Upper lobe of right lung (tissue), 1 donor: Measurements from ENCODE around the gene PDE7B. TPM values are rescaled to one million over a fixed set of nuclear protein-coding genes. Genes with fewer than 3 reads are reported as not detected.
A peak's percentile ranks its signal among the peaks of the same experiment; 100 is the strongest.

Experiments
- ATAC-seq: fragments of 200-7000 bp; cut with Tn5 transposase; one replicate; pipeline ENCODE4 v1.9.1; 2020; ENCODE audit warnings: mild to moderate bottlenecking, moderate library complexity
- DNase-seq: peaks from one replicate; pipeline ENCODE4 v3.0.0-alpha.2; 2020
- H3K27ac ChIP-seq: fragments of 200-600 bp; one replicate; pipeline ENCODE4 v1.8.0; 2022
- H3K27me3 ChIP-seq: fragments of 200-600 bp; one replicate; pipeline ENCODE4 v1.8.0; 2022; ENCODE audit warnings: mild to moderate bottlenecking
- H3K36me3 ChIP-seq: fragments of 200-600 bp; one replicate; pipeline ENCODE4 v1.8.0; 2022
- H3K4me1 ChIP-seq: fragments of 200-600 bp; one replicate; pipeline ENCODE4 v1.8.0; 2022
- H3K4me3 ChIP-seq: fragments of 200-600 bp; one replicate; pipeline ENCODE4 v1.8.0; 2022; ENCODE audit warnings: mild to moderate bottlenecking
- H3K9me3 ChIP-seq: fragments of 200-600 bp; one replicate; pipeline ENCODE4 v1.8.0; 2022
- intact Hi-C: fragments of 100-400 bp; cut with DNase I; formaldehyde crosslinking; loops from one replicate; pipeline ENCODE4 v1.11.0; 2022
- total RNA-seq: library from RNA; stranded (reverse); fragmentation: NEBNext Ultra II Directional; extraction: Animal tissue kit (Norgen Biotek cat#: 25700); gene quantifications from one replicate; pipeline ENCODE4 v1.2.1, GENCODE V29; 2021
- TF ChIP-seq, protein P1 (sequence below): fragments of 200-600 bp; IDR thresholded peaks from one replicate; pipeline ENCODE4 v1.8.0; 2022; ENCODE audit warnings: antibody characterized with exemption
- donor health status: DM: no; HTN: yes; CAD: no; lungs with severe emphysema.

Gene PDE7B
- total RNA-seq, 1 donor from 2014 or later = 4.2 TPM

DNA sequence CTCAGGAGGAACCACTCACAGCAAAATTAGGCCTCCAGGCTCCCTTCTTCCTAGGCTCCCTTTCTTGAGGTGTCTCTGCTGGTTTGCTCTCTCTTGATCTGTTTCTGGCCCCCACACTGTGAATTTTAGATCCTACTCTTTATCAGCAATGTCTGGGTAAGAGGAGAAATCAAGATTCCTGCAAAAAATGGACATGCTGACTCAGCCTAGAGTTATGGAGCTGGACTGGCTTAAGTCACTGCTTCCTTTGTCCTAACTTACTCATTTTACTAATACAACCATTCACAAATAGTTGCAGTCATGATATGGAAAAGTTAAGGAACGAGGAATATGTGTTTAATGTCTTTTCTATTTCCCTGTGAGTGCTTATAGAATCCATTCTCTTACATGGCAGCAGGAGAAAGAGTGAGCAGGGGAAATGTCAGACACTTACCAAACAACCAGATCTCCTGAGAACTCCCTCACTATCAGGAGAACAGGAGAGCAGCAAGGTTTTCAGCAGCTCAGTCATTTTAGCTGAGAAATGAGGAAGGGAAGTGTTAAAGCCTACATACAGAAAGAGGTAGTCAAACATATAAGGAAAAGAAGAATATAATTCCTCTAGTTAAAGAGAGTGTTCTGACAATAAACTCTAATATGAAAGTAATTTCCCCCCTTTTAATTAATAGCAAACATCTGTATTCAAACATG is 160.8 kb downstream of the PDE7B start:
- Histone ChIP-seq H3K27ac (no peak overlapping the region), H3K36me3 (no peaks in the 10 kb centered on the region), H3K9me3 (no peaks in the 10 kb centered on the region), H3K4me3 (no peak overlapping the region), H3K27me3 (no peaks in the 10 kb centered on the region), H3K4me1 (no peaks in the 10 kb centered on the region)
- ATAC-seq (no peak), DNase-seq (no peak)
- intact Hi-C loops = no loop called here
- TF ChIP-seq, protein P1, sequence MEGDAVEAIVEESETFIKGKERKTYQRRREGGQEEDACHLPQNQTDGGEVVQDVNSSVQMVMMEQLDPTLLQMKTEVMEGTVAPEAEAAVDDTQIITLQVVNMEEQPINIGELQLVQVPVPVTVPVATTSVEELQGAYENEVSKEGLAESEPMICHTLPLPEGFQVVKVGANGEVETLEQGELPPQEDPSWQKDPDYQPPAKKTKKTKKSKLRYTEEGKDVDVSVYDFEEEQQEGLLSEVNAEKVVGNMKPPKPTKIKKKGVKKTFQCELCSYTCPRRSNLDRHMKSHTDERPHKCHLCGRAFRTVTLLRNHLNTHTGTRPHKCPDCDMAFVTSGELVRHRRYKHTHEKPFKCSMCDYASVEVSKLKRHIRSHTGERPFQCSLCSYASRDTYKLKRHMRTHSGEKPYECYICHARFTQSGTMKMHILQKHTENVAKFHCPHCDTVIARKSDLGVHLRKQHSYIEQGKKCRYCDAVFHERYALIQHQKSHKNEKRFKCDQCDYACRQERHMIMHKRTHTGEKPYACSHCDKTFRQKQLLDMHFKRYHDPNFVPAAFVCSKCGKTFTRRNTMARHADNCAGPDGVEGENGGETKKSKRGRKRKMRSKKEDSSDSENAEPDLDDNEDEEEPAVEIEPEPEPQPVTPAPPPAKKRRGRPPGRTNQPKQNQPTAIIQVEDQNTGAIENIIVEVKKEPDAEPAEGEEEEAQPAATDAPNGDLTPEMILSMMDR = no peak

GRCh38 chr6:136012943-136013342 is 161.4 kb downstream of the PDE7B start:
- Histone ChIP-seq H3K36me3 (no peaks in the 10 kb centered on the region), H3K9me3 (no peaks in the 10 kb centered on the region), H3K4me3 (no peak overlapping the region), H3K27me3 (no peaks in the 10 kb centered on the region), H3K27ac (no peak overlapping the region), H3K4me1 (no peaks in the 10 kb centered on the region)
- ATAC-seq = no peak
- TF ChIP-seq, protein P1 = no peak
- DNase-seq = no peak
- intact Hi-C loops = no loop called here

GRCh38 chr6:136014454-136015437 is 163.2 kb downstream of the PDE7B start:
- no peak overlapping the region for H3K27ac ChIP-seq

DNA sequence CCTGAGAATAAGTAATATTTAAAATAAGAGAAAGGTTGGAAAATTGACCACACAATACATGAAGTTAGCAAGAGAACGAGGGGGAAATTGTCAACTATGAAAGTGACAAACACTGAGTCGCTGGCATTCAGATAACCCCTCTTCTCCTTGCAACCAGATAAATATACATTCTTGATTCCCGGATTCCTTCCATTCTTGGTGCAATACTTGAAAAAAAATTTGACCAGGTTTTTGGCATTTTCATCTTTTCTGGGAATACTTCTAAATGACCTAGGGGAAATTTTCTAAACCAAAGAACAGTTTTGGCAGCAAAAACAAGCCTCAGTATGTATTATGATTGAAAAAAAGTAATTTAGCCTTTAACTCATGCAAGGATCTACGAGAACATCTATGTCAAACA is 164.0 kb downstream of the PDE7B start:
- Histone ChIP-seq H3K4me1 (no peaks in the 10 kb centered on the region), H3K36me3 (no peaks in the 10 kb centered on the region), H3K4me3 (no peak overlapping the region), H3K27me3 (no peaks in the 10 kb centered on the region), H3K9me3 (no peaks in the 10 kb centered on the region), H3K27ac (no peak overlapping the region)
- TF ChIP-seq, protein P1 = no peak
- ATAC-seq (no peak), DNase-seq (no peak)
- intact Hi-C loops = no loop called here

More at GRCh38 chr6:136014454-136015437, 163.2 kb downstream of the PDE7B start:
- no peaks in the 10 kb centered on the region for H3K4me1 ChIP-seq
- no peaks in the 10 kb centered on the region for H3K27me3 ChIP-seq
- no peaks in the 10 kb centered on the region for H3K36me3 ChIP-seq
- TF ChIP-seq, protein P1 = no peak
- DNase-seq = no peak
- no peak for ATAC-seq
- no peak overlapping the region for H3K4me3 ChIP-seq
- H3K9me3 ChIP-seq = no peaks in the 10 kb centered on the region
- intact Hi-C loops = no loop called here

DNA sequence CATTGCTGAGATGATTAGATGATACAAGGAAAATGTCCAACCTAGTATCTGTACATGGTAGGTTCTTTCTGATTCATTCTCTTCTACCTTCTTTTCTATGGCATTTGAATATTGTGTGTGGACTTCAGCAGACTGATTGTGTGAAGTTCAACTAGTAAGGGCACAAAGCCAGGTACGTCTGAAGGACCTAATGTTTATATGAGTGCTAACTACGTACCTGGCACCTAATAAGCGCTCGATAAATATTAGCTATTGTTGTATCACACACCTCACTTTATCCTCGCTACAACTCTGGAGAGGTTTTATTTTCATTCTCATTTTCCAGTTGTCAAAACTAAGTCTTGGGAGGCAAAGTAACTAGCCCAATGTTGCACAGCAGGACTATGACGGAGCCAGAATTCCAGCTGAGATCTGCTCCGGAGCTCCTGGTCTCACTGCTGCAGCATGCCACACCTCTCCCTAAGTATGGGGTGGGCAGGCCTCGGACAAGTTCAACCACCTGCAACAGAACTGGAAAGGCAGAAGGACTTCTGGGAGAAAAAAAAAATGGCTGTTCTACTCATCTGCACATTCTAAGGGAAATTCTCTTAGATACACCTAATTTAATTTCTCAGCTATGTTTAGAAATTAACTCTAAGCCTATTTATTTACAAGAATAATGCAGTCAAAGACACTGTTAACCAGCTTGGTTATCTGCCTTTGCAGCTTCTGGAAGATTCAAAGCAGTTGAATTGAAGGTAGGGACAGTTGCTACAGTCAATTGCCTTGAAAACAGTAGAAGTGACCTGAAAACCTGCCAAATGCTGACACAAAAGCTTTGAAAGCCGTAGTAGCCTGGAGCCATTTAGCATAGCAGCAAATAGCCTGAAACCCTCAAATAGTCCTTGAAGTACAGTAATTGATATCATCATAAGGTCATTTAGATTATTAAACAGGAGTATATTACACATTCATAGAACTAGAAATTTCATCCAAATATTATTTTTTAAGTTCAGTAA is 165.0 kb downstream of the PDE7B start:
- TF ChIP-seq, protein P1 = no peak
- Histone ChIP-seq H3K27ac (no peak overlapping the region), H3K4me3 (no peak overlapping the region), H3K36me3 (no peaks in the 10 kb centered on the region), H3K27me3 (no peaks in the 10 kb centered on the region), H3K9me3 (no peaks in the 10 kb centered on the region), H3K4me1 (no peaks in the 10 kb centered on the region)
- peak; percentile 62 for DNase-seq
- intact Hi-C loops = no loop called here
- ATAC-seq = peak; percentile 90
